Panc1 (cell line): Measurements from ENCODE around the gene NR4A3. TPM values are rescaled to one million over a fixed set of nuclear protein-coding genes. Genes with fewer than 3 reads are reported as not detected.
"Not testable (repeated sequence)": the region's sequence is repeated elsewhere in the genome, so short reads cannot be mapped to it uniquely, and the experiment has no call there.

Experiments
- ATAC-seq: fragments of 200-7000 bp; cut with Tn5 transposase; 2 replicates; pipeline ENCODE4 v1.9.1; 2020; ENCODE audit warnings: mild to moderate bottlenecking, moderate library complexity
- BruUV-seq: library from RNA; stranded (reverse); fragments of 400-500 nt; replicated peaks from 2 replicates; lab custom pipeline; 2021; lab: Mats Ljungman, UMichigan
- CTCF ChIA-PET: fragments of 300-600 bp; sonication (Branson Sonifier 250); formaldehyde crosslinking; loops from one replicate; lab custom pipeline; 2022; ENCODE audit warnings: antibody characterized with exemption; lab: Charles Lee
- POLR2A ChIA-PET: fragments of 300-600 bp; sonication (Branson Sonifier 250); formaldehyde crosslinking; loops from one replicate; lab custom pipeline; 2022; ENCODE audit warnings: antibody characterized with exemption; lab: Charles Lee
- DNase-seq: peaks from one replicate; pipeline ENCODE4 v3.0.0-alpha.2; 2010; ENCODE audit warnings: low read depth, low spot score
- H3K27ac ChIP-seq: 2 replicates; pipeline ENCODE4 v1.5.1; 2011; ENCODE audit warnings: mild to moderate bottlenecking, low read length, inconsistent platforms
- H3K27me3 ChIP-seq: fragments of 200-500 bp; sonication (Bioruptor generic); 2 replicates; pipeline ENCODE4 v1.6.0; 2014; ENCODE audit warnings: low read length, inconsistent platforms; ENCODE audit not compliant: control insufficient read depth, insufficient read depth
- H3K36me3 ChIP-seq: fragments of 200-500 bp; sonication (Bioruptor generic); 2 replicates; pipeline ENCODE4 v1.5.1; 2014; ENCODE audit warnings: inconsistent platforms, mild to moderate bottlenecking, low read length, moderate library complexity; ENCODE audit not compliant: control insufficient read depth, insufficient read depth
- H3K4me1 ChIP-seq: 2 replicates; pipeline ENCODE4 v1.5.1; 2011; ENCODE audit warnings: inconsistent platforms, mild to moderate bottlenecking, low read length, moderate library complexity; ENCODE audit not compliant: control insufficient read depth, insufficient read depth
- H3K4me3 ChIP-seq, 2 experiments: 2 replicates each; pipeline ENCODE4 v1.5.1; 2011 to 2012; ENCODE audit warnings: low read depth in 2 of 2, low read length in 2 of 2, mild to moderate bottlenecking in 2 of 2, inconsistent platforms in 1 of 2, moderate library complexity in 1 of 2
- H3K9me3 ChIP-seq: fragments of 200-500 bp; sonication (Bioruptor generic); 2 replicates; pipeline ENCODE4 v1.5.1; 2014; ENCODE audit warnings: low read depth, mild to moderate bottlenecking, inconsistent platforms, low read length, moderate library complexity; ENCODE audit not compliant: control insufficient read depth, insufficient read depth
- POLR2AphosphoS5 ChIP-seq: IDR thresholded peaks from 2 replicates; pipeline ENCODE4 v1.6.1; 2012; ENCODE audit warnings: mild to moderate bottlenecking, low read depth, low read length, moderate library complexity
- SIN3A ChIP-seq: IDR thresholded peaks from 2 replicates; pipeline ENCODE4 v1.6.1; 2012; ENCODE audit warnings: low read depth, mild to moderate bottlenecking, low read length, moderate library complexity, borderline replicate concordance; ENCODE audit not compliant: insufficient read depth
- TCF7L2 ChIP-seq: IDR thresholded peaks from 2 replicates; pipeline ENCODE4 v1.6.1; 2011; ENCODE audit warnings: mild to moderate bottlenecking, low read depth, low read length, inconsistent platforms
- in situ Hi-C: cut with HindIII; loops from 2 replicates; pipeline ENCODE4 v1.10.0; 2016; ENCODE audit warnings: low sequenced_read_pairs, low pct_unique_long_range_greater_than_20kb
- intact Hi-C: fragments of 100-400 bp; cut with micrococcal nuclease; formaldehyde crosslinking; loops from one replicate; pipeline ENCODE4 v1.10.0; 2022; ENCODE audit not compliant: unreplicated experiment
- total RNA-seq: library from RNA; stranded (reverse); gene quantifications from one replicate; pipeline ENCODE4 v1.2.1, GENCODE V29; 2021; ENCODE audit not compliant: unreplicated experiment
- TF ChIP-seq, protein P1 (sequence below): fragments of 450-650 bp; IDR thresholded peaks from 2 replicates; pipeline ENCODE4 v1.5.1; 2017; ENCODE audit warnings: mild to moderate bottlenecking
- TF ChIP-seq, protein P2 (sequence below), 2 experiments: IDR thresholded peaks; 2 replicates each; pipeline ENCODE4 v1.6.1; 2011 to 2012; ENCODE audit warnings: low read depth in 2 of 2, control low read depth in 1 of 2, low read length in 1 of 2, mild to moderate bottlenecking in 1 of 2, moderate library complexity in 1 of 2; ENCODE audit not compliant: insufficient read depth in 1 of 2

The NR4A3 gene
- total RNA-seq, 1 experiment from 2014 or later = 0.13 TPM

DNA sequence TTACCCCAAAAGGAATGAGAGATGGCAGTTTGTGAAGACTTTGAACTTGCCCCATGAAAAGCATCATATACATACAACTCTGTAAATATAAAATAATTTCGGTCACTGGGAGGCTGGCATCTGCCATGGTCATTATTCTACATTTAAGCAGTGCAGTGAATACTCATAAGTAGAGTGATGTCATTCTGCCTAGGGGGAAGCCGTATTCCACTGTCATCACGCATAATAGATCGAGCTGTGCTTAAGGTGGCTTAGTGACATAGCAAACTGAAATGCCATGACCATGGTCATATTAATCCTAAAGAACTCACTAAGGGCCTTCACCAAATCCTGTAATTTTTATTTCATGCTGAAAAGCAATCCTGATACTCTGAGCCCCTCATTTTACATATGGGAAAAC, 42.4 kb upstream of the NR4A3 start:
- no peaks in the 10 kb centered on the region for H3K4me1 ChIP-seq
- DNase-seq (no peak), ATAC-seq (no peak)
- no peaks in the 10 kb centered on the region for H3K36me3 ChIP-seq
- H3K4me3 ChIP-seq = no peak overlapping the region
- ChIA-PET CTCF (no interaction called here), POLR2A (no interaction called here)
- BruUV-seq = no TSS peak
- in situ Hi-C loops (no loop called here), intact Hi-C loops (no loop called here)
- no peaks in the 10 kb centered on the region; the same call in 1 of the 2 replicates for H3K27me3 ChIP-seq
- no peaks in the 10 kb centered on the region for H3K9me3 ChIP-seq
- H3K27ac ChIP-seq = no peak overlapping the region
- TF ChIP-seq TCF7L2 (no peak), POLR2AphosphoS5 (no peak), SIN3A (no peak)
- TF ChIP-seq, protein P1, sequence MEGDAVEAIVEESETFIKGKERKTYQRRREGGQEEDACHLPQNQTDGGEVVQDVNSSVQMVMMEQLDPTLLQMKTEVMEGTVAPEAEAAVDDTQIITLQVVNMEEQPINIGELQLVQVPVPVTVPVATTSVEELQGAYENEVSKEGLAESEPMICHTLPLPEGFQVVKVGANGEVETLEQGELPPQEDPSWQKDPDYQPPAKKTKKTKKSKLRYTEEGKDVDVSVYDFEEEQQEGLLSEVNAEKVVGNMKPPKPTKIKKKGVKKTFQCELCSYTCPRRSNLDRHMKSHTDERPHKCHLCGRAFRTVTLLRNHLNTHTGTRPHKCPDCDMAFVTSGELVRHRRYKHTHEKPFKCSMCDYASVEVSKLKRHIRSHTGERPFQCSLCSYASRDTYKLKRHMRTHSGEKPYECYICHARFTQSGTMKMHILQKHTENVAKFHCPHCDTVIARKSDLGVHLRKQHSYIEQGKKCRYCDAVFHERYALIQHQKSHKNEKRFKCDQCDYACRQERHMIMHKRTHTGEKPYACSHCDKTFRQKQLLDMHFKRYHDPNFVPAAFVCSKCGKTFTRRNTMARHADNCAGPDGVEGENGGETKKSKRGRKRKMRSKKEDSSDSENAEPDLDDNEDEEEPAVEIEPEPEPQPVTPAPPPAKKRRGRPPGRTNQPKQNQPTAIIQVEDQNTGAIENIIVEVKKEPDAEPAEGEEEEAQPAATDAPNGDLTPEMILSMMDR = no peak
- TF ChIP-seq, protein P2, sequence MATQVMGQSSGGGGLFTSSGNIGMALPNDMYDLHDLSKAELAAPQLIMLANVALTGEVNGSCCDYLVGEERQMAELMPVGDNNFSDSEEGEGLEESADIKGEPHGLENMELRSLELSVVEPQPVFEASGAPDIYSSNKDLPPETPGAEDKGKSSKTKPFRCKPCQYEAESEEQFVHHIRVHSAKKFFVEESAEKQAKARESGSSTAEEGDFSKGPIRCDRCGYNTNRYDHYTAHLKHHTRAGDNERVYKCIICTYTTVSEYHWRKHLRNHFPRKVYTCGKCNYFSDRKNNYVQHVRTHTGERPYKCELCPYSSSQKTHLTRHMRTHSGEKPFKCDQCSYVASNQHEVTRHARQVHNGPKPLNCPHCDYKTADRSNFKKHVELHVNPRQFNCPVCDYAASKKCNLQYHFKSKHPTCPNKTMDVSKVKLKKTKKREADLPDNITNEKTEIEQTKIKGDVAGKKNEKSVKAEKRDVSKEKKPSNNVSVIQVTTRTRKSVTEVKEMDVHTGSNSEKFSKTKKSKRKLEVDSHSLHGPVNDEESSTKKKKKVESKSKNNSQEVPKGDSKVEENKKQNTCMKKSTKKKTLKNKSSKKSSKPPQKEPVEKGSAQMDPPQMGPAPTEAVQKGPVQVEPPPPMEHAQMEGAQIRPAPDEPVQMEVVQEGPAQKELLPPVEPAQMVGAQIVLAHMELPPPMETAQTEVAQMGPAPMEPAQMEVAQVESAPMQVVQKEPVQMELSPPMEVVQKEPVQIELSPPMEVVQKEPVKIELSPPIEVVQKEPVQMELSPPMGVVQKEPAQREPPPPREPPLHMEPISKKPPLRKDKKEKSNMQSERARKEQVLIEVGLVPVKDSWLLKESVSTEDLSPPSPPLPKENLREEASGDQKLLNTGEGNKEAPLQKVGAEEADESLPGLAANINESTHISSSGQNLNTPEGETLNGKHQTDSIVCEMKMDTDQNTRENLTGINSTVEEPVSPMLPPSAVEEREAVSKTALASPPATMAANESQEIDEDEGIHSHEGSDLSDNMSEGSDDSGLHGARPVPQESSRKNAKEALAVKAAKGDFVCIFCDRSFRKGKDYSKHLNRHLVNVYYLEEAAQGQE (IDR thresholded peaks at IDR 0.05; ENCODE audit: insufficient read depth in 1 of 2, low read depth in 2 of 2, low read length in 1 of 2) = no peak

DNA sequence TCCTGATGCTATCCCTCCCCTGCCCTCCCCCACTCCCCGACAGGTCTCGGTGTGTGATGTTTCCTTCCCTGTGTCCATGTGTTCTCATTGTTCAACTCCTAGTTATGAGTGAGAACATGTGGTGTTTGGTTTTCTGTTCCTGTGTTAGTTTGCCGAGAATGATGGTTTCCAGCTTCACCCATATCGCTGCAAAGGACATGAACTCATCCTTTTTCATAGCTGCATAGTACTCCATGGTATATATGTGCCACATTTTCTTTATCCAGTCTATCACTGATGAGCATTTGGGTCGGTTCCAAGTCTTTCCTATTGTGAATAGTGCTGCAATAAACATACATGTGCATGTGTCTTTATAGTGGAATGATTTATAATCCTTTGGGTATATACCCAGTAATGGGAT, 39.3 kb upstream of the NR4A3 start:
- in situ Hi-C loops, H3K27ac ChIP-seq, DNase-seq, H3K4me3 ChIP-seq, H3K27me3 ChIP-seq, H3K36me3 ChIP-seq, POLR2A ChIA-PET, CTCF ChIA-PET, BruUV-seq, intact Hi-C loops, H3K4me1 ChIP-seq, H3K9me3 ChIP-seq, ATAC-seq: not testable (repeated sequence)

DNA sequence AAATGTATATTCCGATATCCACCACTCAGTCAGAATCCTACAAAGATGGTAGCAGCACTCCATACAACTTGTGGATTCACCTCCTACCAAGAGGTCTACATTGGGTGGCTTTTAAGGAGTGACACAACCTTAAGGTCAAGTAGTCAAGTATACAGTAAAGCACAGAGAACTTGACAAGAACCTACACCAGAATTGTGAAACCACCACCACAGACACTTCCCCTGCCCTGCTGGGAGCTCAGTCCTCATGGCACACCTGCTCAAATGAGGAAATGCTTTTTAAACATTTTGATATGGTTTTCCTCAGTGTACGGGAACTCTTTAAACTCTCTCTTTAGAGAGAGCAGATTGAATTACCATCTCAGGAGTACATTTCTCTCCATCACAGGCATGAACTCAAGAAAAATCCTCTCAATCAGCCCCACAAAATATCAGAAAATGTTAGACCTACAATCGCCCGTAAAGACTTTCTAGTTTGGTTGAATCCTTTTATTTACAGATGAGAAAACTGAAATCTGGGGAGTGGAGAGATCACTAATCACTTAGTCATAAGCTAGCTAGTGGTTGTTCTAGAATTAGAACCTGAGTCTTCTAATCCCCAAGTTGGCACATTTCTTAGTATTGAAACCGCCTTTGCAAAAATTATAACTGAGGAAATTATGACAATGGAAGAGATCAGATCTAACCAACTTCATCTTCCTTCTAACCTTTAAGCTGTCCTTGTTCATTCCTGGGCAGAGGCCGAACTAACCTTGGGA, 38.5 kb upstream of the NR4A3 start:
- Histone ChIP-seq H3K27ac (no peak overlapping the region), H3K4me1 (no peaks in the 10 kb centered on the region), H3K9me3 (no peaks in the 10 kb centered on the region), H3K27me3 (no peaks in the 10 kb centered on the region; the same call in 1 of the 2 replicates), H3K36me3 (no peaks in the 10 kb centered on the region), H3K4me3 (no peak overlapping the region)
- in situ Hi-C loops (no loop called here), intact Hi-C loops (no loop called here)
- TF ChIP-seq, protein P2 (IDR thresholded peaks at IDR 0.05; ENCODE audit: insufficient read depth in 1 of 2, low read depth in 2 of 2, low read length in 1 of 2) = no peak
- TF ChIP-seq POLR2AphosphoS5 = no peak
- DNase-seq (no peak), ATAC-seq (no peak)
- POLR2A ChIA-PET = no interaction called here
- BruUV-seq = no TSS peak
- CTCF ChIA-PET = no interaction called here
